Activated gamma-delta T cell treated with Interleukin-2 at 50 U/mL for 16 hours (primary cell): ENCODE measurements around the gene DENND2A.
"Not testable (repeated sequence)": the region's sequence is repeated elsewhere in the genome, so short reads cannot be mapped to it uniquely, and the experiment has no call there.

ENCODE experiments used
- DNase-seq: peaks from one replicate; pipeline ENCODE4 v3.0.0-alpha.2; 2020

The DENND2A gene

DNA sequence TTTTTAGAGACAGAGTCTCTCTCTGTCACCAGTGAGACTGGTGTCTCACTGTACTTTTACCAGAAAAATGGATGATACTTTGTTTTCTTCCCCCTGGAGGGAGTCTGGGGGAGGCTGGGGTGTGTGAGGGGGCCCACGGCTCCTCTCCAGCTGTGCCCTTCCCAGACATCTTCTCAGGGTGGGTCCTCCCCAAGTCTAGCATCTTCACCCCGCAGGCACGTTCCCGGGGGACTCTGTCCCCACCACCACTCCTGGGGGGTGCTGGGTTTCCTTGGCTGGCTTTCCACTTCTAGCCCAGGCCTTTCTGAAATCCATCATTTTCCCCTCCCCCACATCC, 99.5 kb downstream of the DENND2A start:
- DNase-seq = no peak

DNA sequence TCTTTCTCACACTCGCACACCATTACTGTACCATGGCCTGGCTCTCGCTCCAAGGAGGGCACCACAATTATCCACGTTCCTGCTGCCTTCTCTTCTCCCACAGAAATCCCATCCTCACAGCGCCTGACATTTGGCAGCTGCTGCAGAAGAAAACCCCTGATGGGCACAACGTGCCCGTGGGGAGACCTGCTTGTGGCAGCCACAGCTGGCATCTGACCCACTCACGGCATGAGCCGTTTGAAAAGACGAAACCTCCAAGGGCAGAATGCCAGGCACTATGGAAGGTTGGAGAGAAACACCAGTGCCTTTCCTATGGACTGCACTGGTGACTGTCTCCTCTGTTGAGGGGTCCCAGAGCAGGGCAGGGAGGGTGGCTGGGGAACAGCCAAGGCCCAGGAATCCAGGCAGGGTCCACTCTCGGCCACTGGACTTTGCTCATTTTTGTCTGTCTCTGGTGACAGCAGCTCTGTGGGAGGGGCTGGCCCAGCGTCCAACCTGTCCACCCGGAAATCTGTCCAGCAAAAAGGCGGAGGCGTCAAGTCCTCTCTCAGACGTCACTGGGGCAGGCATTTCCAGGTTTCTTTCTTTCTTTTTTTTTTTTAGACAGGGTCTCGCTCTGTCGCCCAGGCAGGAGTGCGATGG, 100.4 kb downstream of the DENND2A start:
- no peak for DNase-seq

DNA sequence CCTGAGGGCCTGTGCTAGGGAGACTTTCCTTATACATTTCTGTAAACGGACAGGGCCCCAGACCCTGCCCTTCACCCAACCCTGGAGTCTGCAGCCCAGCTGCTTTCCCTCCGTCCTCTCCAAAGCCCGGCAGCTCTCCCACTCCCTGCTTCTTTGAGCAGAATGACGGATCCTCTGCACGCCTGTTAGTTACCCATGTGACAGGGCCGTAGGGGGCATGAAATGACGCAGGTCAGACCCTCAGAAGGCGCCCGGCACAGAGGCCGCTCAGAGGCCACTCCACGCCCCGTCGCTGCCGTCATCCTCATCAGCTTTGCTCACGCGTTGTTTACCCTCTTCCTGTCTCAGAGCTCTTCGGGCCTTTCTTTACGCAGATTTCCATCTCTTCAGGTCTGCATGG, 101.2 kb downstream of the DENND2A start:
- no peak for DNase-seq

DNA sequence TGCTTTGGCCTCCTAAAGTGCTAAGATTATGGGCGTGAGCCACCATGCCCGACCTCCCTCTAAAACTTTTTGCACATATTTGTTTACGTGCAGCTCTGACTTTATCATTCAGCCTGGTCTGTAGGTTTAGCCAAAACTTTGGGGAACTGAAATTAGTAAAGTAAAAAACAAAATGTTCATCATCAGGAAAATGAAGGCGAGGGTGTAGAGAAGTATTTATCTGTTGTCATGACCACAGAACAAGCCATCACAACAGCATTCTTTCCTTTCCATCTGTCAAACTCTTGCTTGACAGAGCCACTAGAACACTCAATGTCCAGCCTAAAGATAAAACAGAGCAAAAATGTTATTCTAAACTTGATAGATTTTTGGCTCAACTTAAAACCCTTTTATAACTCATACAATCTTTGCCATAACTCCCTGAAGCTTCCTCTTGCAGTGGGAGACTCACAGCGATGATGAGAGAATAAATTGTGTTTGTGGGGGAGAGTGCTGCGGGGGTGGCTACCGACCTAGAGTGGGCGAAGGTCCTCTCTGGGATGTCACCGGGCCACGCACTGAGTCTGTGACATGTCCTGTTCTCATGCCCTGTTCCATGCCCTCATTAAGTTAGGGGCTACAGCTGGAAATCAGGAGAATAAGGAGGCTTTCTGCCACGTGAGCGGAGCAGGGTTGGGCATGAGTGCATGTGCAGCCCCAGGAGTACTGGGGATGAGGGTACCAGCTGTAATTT, 102.7 kb downstream of the DENND2A start:
- no peak for DNase-seq

DNA sequence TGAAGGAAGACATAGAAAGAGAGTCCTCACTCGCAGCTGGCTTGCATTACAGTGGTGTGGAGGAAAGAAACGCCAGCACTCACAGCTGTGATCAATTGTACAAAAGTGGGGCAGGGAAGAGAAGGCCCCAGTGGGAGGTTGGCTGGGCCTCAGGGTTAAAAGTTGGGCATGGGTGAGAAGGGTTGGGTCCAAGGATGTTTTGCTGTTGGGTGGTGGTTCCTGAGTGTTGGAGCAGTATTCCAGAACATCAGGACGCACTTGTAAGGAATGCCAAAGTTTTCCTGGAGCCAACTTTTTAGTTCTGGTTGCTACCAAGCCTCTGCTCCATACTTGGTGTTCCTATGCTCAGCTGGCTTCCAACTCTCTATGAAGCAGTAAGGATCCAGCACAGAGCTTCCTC, 105.9 kb downstream of the DENND2A start:
- DNase-seq = no peak

DNA sequence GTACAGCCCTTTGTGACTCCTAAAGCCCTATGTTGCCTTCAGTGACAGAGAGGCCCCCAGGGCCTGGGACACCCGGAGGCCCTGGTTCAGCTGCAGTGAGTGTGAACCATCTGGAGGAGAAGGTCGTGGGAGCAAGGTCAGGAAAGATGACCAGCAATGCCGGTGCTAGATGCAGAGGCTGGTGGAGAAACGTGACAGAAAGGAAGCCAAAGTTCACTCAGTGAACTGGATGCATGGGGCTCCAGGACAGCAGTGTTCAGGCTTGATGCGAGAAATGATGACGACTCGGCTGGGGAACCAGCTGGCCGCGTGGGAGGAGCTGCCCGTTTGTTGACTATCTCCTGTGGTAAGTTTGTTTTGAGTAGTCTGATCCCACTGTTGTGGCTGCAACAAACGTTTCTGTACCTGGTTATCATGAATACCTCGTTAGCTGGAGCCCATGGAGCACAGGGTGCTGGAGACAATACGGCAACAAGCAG, 107.2 kb downstream of the DENND2A start:
- no peak for DNase-seq

DNA sequence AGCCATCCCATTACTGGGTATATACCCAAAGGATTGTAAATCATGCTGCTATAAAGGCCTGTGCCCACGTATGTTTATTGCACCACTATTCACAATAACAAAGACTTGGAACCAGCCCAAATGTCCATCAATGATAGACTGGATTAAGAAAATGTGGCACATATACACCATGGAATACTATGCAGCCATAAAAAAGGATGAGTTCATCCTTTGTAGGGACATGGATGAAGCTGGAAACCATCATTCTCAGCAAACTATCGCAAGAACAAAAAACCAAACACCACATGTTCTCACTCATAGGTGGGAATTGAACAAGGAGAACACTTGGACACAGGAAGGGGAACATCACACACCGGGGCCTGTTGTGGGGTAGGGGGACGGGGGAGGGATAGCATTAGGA, 111.2 kb downstream of the DENND2A start:
- not testable (repeated sequence) for DNase-seq

DNA sequence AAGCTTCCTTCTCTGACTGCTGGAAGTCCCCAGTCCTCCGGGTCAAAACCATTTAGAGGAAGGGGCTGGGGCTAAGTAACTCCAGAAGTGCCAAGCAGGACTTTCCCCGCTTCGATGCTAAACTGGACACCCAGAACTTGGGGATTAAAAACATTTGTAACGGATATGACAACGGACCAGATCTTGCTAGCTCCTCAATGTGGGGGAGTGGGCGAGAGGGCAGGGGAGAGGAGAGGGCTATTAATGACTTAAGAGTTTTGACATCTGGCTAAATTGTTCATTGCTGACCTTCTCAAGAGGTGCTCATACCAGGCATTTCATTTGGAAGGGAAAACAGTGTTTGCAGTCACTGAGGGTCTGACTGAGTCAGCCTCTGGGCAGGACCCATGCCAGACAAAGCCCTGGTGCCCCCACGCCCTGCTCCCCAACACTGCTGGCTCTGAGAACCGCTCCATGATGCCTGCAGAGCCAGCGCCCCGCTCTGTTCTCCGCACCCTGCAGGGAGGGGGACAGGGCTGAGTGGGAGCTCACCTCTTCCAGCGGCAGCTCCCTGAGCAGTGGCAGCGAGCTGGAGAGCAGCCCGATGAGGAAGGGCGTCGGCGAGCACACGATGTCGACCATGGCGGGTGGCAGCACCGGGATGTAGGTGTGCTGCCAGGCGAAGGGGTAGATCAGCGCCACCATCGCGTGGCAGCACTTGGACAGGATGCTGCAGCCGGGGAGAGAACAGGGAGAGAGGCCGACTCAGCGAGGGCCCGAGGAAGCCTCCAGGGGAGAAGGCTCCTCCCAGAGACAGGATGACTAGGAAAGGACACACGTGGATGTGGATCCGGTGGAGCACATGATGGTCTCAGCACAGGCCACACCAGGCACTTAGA, 113.6 kb downstream of the DENND2A start:
- no peak for DNase-seq

DNA sequence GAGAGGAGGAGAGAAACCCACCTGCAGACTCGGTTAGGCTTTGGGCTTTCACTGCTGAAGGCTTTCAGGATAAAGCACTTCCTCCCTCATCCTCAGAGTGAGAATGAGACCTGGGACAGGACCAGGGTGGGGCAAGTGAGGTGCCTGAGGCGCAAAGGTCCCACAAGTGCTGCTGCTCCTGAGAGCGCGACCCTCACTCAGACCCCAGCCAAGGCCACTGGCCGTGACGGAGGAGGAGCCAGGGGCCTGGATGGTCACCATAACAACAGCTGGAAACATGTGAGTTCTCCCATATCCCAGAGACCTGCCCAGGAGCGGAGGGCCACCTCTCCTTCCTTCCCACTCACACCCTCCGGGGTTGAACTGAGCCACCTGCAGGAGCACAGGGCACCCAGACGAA, 114.4 kb downstream of the DENND2A start:
- no peak for DNase-seq

DNA sequence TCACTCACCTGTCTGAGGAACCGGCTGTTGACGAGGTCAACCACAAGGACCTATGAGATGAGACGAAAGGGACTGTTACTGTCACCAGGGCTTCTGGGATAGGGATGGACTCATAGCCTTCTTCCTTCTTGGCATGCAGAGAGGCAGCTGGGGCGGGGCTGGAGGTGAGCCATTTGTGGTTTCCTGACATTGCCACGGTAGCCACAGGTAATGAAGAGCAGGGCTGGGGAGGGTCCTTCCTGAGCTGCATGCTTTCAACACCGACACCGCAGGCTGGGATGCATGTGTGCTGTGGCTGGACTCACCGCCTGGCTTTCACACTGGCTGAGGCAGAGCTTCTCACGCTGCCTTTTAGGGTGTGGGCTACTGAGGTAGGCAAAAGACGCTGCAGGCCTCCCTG, 114.9 kb downstream of the DENND2A start:
- peak; percentile 27 for DNase-seq

DNA sequence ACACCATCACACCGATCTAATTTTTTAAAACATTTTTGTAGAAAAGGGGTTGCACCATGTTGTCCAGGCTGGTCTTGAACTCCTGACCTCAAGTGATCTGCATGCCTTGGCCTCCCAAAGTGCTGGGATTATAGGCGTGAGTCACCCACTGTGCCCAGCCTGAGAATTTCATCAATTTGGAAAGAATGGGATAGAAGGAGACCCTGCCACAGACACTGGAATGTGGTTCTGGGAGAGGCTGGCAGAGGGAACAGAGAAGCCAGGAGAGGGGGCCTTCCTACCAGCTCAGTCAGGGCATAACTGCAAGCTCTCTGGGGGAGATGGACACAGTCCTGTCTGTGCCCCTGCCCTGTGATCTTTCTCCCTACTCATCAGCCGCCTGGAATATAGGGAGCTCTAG, 119.2 kb downstream of the DENND2A start:
- no peak for DNase-seq

DNA sequence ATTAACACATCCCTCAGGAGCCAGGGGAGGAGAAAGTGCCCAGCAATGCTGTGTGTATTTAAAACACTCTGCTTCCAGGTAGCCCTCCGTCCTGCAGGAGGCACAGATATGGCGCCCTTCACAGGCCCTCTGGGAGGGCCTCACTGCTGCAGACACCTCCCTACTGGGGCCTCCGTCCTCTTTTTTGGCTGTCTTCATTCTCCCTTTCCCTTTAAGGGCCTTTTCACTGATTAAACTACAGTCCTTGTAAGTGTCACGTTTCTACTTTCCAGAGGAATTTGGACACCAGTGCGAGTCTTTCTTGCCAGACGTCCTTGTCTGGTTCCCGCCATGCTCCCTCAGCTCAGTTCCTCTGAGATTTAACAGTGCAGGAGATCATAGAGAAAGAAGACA, 121.6 kb downstream of the DENND2A start:
- DNase-seq = no peak

DNA sequence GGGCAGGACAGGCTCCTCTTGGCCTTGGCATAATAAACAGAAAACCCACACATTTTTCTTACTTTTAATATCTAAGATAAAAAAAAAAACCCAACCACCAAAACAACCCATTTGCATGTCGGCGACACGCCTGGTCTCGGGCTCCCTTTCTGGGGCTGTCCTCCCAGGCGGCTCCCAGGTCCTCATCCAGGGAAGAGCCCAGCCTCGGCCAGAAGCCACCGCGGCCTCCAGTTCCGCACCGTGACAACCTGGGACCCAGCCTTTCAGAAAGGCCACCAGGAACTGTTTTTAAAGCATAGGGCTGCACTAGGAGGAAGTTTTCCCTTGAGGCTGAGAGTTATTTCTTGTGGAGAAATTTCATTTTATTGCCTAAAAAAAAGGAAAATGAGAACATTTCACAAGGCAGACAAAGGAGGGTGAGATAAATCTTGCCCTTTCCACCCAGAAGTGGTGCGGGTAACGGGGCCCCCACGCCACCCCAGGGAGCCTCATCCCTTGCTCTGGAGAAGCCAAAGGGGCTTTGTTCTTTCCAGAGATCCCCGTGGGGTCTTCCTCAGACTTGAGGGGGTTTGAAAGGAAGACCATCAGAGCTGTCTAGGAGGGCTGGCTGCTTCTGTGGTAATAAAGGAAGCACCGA, 122.1 kb downstream of the DENND2A start:
- DNase-seq = no peak

DNA sequence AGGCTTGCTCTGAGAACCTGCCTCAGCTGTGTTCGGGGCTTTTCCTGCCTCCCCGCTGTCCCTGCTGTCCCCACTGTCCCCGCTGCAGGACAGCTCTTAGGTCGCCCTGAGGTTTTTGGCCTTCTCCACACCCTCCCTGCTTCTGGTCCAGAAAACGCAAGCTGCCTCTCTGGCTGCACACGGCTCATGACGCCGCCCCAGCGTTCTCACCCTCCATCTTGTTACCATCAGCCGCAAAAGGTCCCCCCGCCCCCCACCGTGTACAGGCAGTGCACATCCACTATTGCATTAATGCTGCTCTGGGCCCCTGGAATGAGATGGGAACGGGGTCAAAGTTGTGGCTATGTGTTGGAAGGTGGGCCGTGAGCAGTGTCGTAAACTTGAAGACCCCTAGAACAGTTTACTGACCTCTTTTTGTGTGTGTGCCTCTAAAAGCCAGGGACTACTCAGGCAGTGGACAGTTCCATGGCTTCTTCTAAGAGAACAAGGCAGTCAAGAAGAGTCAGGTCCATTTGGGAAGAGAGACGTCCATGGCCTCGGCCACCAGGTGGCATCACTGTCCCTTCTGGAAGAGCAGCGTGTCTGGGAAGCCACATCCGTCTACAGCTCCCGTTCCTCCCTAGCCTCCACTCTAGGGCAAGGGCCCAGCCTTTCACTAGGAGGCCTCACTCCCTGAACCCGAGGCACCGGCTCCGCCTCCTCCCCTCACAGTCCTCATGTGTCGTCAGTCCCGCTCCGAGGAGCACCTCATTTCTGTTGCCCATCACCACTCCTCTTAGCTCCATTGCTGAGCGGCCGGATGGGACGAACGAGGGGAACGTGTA, 122.9 kb downstream of the DENND2A start:
- peak; percentile 60 for DNase-seq

DNA sequence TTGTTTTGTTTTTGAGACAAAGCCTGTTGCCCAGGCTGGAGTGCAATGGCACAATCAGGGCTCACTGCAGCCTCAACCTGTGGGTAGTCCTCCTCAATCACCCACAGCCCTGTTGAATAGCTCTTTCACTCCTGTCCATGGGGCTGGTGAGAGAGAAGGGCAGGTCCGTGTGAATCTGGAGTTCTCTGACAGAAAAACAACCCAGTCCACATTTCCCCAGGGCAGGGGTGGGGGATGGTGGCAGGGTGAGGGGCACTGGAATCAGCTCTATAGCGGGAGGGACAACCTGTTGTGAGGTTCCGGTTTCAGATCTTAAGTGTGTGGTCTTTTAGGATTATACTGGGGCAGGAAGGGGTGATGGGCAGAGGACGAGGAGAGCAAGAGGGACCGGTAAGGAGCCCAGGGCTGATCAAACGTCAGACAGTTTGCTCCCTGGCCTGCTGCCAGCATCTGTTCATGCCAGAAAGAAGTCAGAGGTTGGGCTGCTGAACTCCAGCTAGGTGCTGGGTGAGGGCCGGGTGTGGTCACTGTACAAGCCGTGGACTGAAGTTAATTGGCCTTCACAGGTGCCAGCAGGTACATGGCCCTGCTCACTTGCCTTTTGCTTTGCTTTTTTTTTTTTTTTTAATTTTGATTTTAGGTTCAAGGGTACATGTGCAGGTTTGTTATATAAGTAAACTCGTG, 128.2 kb downstream of the DENND2A start:
- DNase-seq = no peak

DNA sequence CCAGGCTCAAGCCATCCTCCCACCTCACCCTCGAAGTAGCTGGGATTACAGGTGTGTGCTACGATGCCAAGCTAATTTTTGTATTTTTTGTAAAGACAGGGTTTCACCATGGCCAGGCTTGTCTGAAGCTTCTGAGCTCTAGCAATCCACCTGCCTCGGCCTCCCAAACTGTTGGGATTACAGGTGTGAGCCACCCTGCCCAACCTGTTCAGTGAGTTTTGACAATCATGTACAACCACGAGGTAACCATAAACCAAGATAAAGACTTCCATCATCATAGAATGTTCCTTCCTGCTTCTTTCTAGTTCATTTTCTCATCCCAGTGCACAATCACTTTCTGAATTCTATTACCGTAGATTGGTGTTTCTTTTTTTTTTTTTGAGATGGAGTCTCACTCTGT, 130.8 kb downstream of the DENND2A start:
- DNase-seq = no peak

DNA sequence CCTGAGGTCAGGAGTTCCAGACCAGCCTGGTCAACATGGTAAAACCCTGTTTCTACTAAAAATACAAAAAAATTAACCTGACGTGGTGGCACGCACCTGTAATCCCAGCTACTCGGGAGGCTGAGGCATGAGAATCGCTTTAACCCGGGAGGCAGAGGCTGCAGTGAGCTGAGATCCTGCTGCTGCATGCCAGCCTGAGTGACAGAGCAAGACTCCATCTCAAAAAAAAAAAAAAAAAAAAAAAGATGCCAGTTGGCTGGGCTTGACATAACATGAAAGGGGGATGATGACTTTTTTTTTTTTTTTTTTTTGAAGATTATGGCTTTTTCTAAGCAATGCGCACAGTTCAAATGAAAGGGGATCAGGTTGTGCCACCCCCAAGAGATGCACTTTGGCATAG, 133.1 kb downstream of the DENND2A start:
- not testable (repeated sequence) for DNase-seq

DNA sequence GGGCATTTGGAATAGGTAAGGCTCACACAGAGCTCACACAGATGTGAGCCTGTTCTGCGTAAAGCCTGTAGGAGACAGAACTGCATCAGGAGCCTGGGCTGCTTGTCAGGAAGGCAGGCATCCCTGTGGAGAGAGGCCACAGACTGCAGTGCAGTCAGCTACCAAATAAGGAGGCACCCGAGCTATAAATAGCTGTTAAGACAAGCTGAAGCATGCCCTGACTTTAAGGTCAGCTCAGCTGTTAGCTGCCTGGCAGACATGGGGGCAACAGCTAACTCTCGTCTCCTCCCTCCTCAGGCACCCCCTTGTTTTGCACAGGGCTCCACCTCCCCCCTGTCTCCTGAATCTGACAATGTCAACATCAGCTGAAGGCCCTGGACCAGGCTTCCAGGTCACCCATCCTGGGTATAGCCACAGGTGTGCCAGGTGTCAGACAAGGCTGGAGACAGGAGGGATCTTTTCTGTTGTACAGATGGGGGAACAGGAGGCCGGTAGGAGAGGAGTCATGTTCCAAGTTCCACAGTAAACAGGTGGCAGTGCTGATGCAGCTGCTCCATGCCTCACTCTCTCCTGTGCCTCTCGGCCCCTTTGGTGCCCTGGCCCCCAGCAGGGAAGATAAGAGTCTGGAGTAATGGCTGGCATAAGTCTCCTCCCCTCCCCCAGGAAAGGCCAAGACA, 133.7 kb downstream of the DENND2A start:
- no peak for DNase-seq

DNA sequence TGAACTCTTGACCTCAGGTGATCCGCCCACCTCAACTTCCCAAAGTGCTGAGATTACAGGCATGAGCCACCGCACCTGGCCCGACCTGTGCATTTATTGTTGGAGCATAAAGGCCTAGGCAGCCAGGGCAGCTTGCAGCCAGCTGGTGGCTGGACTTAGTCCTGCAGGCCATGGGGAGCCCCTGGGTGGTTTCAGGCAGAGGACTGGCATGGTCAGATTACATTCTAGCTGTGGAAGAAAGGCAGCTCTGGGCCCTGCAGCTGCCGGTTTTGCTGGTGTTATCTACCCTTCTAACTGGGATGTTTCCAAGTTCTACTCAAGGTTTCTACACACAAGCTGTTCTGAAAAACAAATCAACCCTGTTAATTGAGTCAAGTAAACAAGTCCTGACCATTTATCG, 138.6 kb downstream of the DENND2A start:
- DNase-seq = no peak

DNA sequence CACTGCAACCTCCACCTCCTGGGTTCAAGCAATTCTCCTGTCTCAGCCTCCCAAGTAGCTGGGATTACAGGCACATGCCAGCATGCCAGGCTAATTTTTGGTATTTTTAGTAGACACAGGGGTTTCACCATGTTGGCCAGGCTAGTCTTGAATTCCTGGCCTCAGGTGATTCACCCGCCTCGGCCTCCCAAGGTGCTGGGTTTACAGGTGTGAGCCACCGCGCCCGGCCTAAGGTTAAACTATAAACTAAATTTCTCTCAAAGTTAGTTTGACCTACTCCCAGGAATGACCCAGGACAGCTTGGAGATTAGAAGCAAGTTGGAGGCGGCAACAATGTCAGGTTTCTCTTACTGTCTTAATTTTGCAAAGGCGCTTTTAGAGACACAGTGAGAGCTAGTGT, 142.8 kb downstream of the DENND2A start:
- not testable (repeated sequence) for DNase-seq

DNA sequence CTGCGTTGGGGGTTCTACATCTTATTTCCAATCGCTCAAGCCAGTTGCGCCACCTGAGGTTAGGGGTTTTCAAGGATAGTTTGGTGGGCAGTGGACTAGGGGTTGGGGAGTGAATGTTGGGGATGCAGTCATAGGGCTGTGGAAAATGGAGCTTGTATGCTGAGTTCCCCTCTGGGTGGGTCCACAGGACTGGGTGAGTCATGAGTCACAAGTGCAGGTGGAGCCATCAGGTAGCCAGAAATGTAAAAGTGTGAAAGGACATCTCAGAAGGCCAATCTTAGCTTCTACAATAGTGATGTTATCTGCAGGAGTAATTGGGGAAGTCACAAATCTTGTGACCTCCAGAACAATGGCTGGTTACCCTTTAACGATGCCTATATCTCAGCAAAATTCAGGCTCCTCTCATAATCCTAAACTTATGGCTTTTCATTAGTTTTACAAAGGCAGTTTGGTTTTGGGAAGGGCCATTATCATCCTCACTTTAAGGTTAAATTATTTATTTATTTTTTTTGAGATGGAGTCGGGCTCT, 143.3 kb downstream of the DENND2A start:
- DNase-seq = no peak
